Measurements from ENCODE around the gene ARL13B. TPM values are rescaled to one million over a fixed set of nuclear protein-coding genes. Genes with fewer than 3 reads are reported as not detected.
"Not testable (repeated sequence)": the region's sequence is repeated elsewhere in the genome, so short reads cannot be mapped to it uniquely, and the experiment has no call there.

The ARL13B gene
- total and polyA plus RNA-seq, 2 of the 13 experiments (the other 11 are each of a cell fraction or from before 2014, with no cell fraction given), result 2.2 to 9.6 TPM

DNA sequence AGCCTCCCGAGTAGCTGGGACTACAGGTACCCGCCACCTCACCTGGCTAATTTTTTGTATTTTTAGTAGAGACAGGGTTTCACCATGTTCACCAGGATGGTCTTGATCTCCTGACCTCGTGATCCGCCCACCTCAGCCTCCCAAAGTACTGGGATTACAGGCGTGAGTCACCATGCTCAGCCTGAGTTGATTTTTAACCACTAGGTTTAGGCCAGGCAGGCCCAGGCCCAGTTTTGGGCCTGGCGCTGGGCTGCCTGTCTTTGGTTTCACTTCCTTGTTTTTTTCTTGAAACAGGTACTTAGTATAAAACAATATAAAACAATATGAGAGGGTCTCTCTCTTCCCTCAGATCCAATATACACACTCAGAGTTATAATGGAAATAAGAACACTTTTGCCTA, 42.5 kb upstream of the ARL13B start:
- H3K4me3 ChIP-seq (replicated peaks in 1 of 3; ENCODE audit: insufficient read depth in 1 of 3, low read depth in 2 of 3, low read length in 3 of 3); in situ Hi-C loops (cut with HindIII; ENCODE audit: extremely low pct_ligation_motif_present, low pct_unique_long_range_greater_than_20kb); ATAC-seq; BruUV-seq (replicated peaks); DNase-seq (ENCODE audit: low spot score); FAIRE-seq; intact Hi-C loops (cut with micrococcal nuclease; ENCODE audit: unreplicated experiment); H3K27ac ChIP-seq (ENCODE audit: extremely low read length, insufficient read depth, low read length); CTCF ChIA-PET (ENCODE audit: low intra/inter-chr PET ratio, low total read pairs); POLR2A ChIA-PET; H3K9ac ChIP-seq (ENCODE audit: insufficient read depth, low read depth, low read length); H3K9me3 ChIP-seq (ENCODE audit: low read length); H3K4me2 ChIP-seq (ENCODE audit: low read depth, low read length); H3K27me3 ChIP-seq (ENCODE audit: control insufficient read depth in 1 of 2, insufficient read depth in 2 of 2, low read length in 2 of 2); H4K20me1 ChIP-seq (ENCODE audit: insufficient read depth, low read length); H2AFZ ChIP-seq (ENCODE audit: low read length); H3K36me3 ChIP-seq (replicated peaks in 1 of 2; ENCODE audit: control insufficient read depth in 1 of 2, insufficient read depth in 2 of 2, low read length in 2 of 2); H3K79me2 ChIP-seq (ENCODE audit: insufficient read depth, low read length); H3K4me1 ChIP-seq (ENCODE audit: insufficient read depth, low read length): not testable (repeated sequence)
- WGBS (ENCODE audit: low lambda C conversion rate), result 93% methylated on average over 6 of the region's 6 CpGs

- H3K79me2 ChIP-seq (ENCODE audit: insufficient read depth, low read length); CTCF ChIA-PET (ENCODE audit: low intra/inter-chr PET ratio, low total read pairs); H3K27ac ChIP-seq (ENCODE audit: extremely low read length, insufficient read depth, low read length); H3K9me3 ChIP-seq (ENCODE audit: low read length); in situ Hi-C loops (cut with HindIII; ENCODE audit: extremely low pct_ligation_motif_present, low pct_unique_long_range_greater_than_20kb); H3K36me3 ChIP-seq (replicated peaks in 1 of 2; ENCODE audit: control insufficient read depth in 1 of 2, insufficient read depth in 2 of 2, low read length in 2 of 2); H3K4me2 ChIP-seq (ENCODE audit: low read depth, low read length); H3K4me3 ChIP-seq (replicated peaks in 1 of 3; ENCODE audit: insufficient read depth in 1 of 3, low read depth in 2 of 3, low read length in 3 of 3); ATAC-seq; POLR2A ChIA-PET; H3K27me3 ChIP-seq (ENCODE audit: control insufficient read depth in 1 of 2, insufficient read depth in 2 of 2, low read length in 2 of 2); H3K9ac ChIP-seq (ENCODE audit: insufficient read depth, low read depth, low read length); DNase-seq (ENCODE audit: low spot score); H4K20me1 ChIP-seq (ENCODE audit: insufficient read depth, low read length); FAIRE-seq; H3K4me1 ChIP-seq (ENCODE audit: insufficient read depth, low read length); BruUV-seq (replicated peaks); H2AFZ ChIP-seq (ENCODE audit: low read length); intact Hi-C loops (cut with micrococcal nuclease; ENCODE audit: unreplicated experiment): not testable (repeated sequence)
- 90% methylated on average over 5 of the region's 8 CpGs for WGBS (ENCODE audit: low lambda C conversion rate)
Measured at GRCh38 chr3:93949958-93950357, 30.0 kb upstream of the ARL13B start.

DNA sequence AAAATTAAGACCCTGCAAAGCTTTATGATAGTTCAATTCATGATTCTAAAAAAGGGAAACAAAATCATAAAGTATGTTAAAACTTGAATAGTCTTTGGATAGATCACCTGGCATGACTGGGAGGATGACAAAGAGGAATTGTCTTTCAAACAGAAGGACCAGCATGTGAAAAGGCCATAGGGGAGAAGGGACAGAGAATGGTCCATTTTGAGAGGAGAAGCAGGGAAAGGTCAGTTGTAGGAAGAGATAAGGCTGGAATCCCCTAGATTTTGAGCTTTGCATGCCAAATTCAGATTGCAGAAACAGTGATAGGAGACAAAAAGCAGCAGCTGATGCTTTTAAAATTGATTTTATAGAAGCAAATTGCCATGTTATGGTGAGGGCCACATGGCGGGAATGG, 18.9 kb upstream of the ARL13B start:
- Histone ChIP-seq H3K4me1 (ENCODE audit: insufficient read depth, low read length) (peaks cover 27% of the 10 kb centered on the region), H3K27ac (ENCODE audit: extremely low read length, insufficient read depth, low read length) (no peak overlapping the region), H3K9me3 (ENCODE audit: low read length) (no peaks in the 10 kb centered on the region), H4K20me1 (ENCODE audit: insufficient read depth, low read length) (no peaks in the 10 kb centered on the region), H3K79me2 (ENCODE audit: insufficient read depth, low read length) (no peaks in the 10 kb centered on the region), H3K4me2 (ENCODE audit: low read depth, low read length) (no peak overlapping the region), H3K4me3 (replicated peaks in 1 of 3; ENCODE audit: insufficient read depth in 1 of 3, low read depth in 2 of 3, low read length in 3 of 3) (no peak overlapping the region), H3K9ac (ENCODE audit: insufficient read depth, low read depth, low read length) (no peak overlapping the region), H3K36me3 (replicated peaks in 1 of 2; ENCODE audit: control insufficient read depth in 1 of 2, insufficient read depth in 2 of 2, low read length in 2 of 2) (0 out of 5 replicates have a peak, but pooled peaks cover 0 to 1% of the 10 kb centered on the region in 2 experiments), H3K27me3 (ENCODE audit: control insufficient read depth in 1 of 2, insufficient read depth in 2 of 2, low read length in 2 of 2) (no peaks in the 10 kb centered on the region), H2AFZ (ENCODE audit: low read length) (no peak overlapping the region)
- FAIRE-seq, result no peak
- in situ Hi-C loops (cut with HindIII; ENCODE audit: extremely low pct_ligation_motif_present, low pct_unique_long_range_greater_than_20kb) (no loop called here), intact Hi-C loops (cut with micrococcal nuclease; ENCODE audit: unreplicated experiment) (no loop called here)
- no peak for TF ChIP-seq ZNF160 (CRISPR knock-in tag; IDR thresholded peaks at IDR 0.05)
- TF ChIP-seq ZNF563 (CRISPR knock-in tag; IDR thresholded peaks at IDR 0.05), result no peak
- TF ChIP-seq ZNF230 (CRISPR knock-in tag; IDR thresholded peaks at IDR 0.05), result no peak
- TF ChIP-seq AHDC1 (CRISPR knock-in tag; IDR thresholded peaks at IDR 0.05; ENCODE audit: borderline replicate concordance), result no peak
- WGBS (ENCODE audit: low lambda C conversion rate), result 100% methylated on average over 1 of the region's 1 CpG
- BruUV-seq (replicated peaks), result no TSS peak
- no peak for DNase-seq (ENCODE audit: low spot score)
- POLR2A ChIA-PET, result interaction anchor here (1.1 to 2.9 kb wide), 2 partner anchors 11 to 13 kb away, joined by 3 to 10 read pairs; partner anchors contain the start of gene PROS1
- ATAC-seq, result no peak
- CTCF ChIA-PET (ENCODE audit: low intra/inter-chr PET ratio, low total read pairs), result no interaction called here
